Naive thymus-derived CD4-positive, alpha-beta T cell (primary cell): Measurements from ENCODE around the gene PRXL2A. TPM values are rescaled to one million over a fixed set of nuclear protein-coding genes. Genes with fewer than 3 reads are reported as not detected.

Experiments
- ATAC-seq: fragments of 150-1000 bp; cut with Tn5 transposase; 2 replicates; pipeline ENCODE4 v1.10.0; 2021; ENCODE audit warnings: mild to moderate bottlenecking, moderate library complexity
- CTCF ChIA-PET: fragments of 350-600 bp; sonication (Branson Sonifier 250); formaldehyde crosslinking; loops from one replicate; lab custom pipeline; 2021; ENCODE audit warnings: antibody characterized with exemption; lab: Charles Lee
- POLR2A ChIA-PET: fragments of 350-600 bp; sonication (Branson Sonifier 250); formaldehyde crosslinking; loops from one replicate; lab custom pipeline; 2021; ENCODE audit warnings: antibody characterized with exemption, inconsistent platforms; lab: Charles Lee
- DNase-seq, 9 donors: peaks; one replicate each; pipeline versions ENCODE4 v3.0.0 to v3.0.0-alpha.2; 2020 to 2022; ENCODE audit warnings: mixed read lengths in 1 of 9
- H3K27ac ChIP-seq: one replicate; pipeline ENCODE4 v1.7.0; 2013; ENCODE audit warnings: mild to moderate bottlenecking, low read depth, low read length, moderate library complexity
- H3K27me3 ChIP-seq, 2 donors: one replicate each; pipeline ENCODE4 v1.7.0; 2013; ENCODE audit warnings: low read length in 2 of 2, mild to moderate bottlenecking in 2 of 2, moderate library complexity in 2 of 2; ENCODE audit not compliant: control insufficient read depth in 2 of 2, insufficient read depth in 2 of 2
- H3K36me3 ChIP-seq, 3 experiments: 1 replicate in 2 of 3; 2 replicates in 1 of 3; pipeline ENCODE4 v1.7.0; 2013; ENCODE audit warnings: low read length in 3 of 3, mild to moderate bottlenecking in 3 of 3, moderate library complexity in 1 of 3; ENCODE audit not compliant: insufficient read depth in 3 of 3, control insufficient read depth in 2 of 3
- H3K4me1 ChIP-seq, 2 donors: one replicate each; pipeline ENCODE4 v1.7.0; 2013; ENCODE audit warnings: low read length in 2 of 2, mild to moderate bottlenecking in 2 of 2, moderate library complexity in 1 of 2; ENCODE audit not compliant: control insufficient read depth in 2 of 2, insufficient read depth in 2 of 2
- H3K4me3 ChIP-seq: 2 replicates; pipeline ENCODE4 v1.7.0; 2013; ENCODE audit warnings: mild to moderate bottlenecking, low read length
- H3K9me3 ChIP-seq, 3 experiments: 1 replicate in 2 of 3; 2 replicates in 1 of 3; pipeline ENCODE4 v1.7.0; 2013; ENCODE audit warnings: low read length in 3 of 3; ENCODE audit not compliant: control insufficient read depth in 2 of 3
- H3K27ac Mint-ChIP-seq, 9 donors: one replicate each; pipeline ENCODE4 v1.8.0; 2020 to 2022; ENCODE audit warnings: mixed read lengths in 9 of 9, mild to moderate bottlenecking in 8 of 9, moderate library complexity in 5 of 9, inconsistent platforms in 2 of 9
- H3K27me3 Mint-ChIP-seq, 5 donors: one replicate each; pipeline ENCODE4 v1.8.0; 2021 to 2022; ENCODE audit warnings: mixed read lengths in 5 of 5, mild to moderate bottlenecking in 1 of 5
- H3K36me3 Mint-ChIP-seq, 5 donors: one replicate each; pipeline ENCODE4 v1.8.0; 2020 to 2022; ENCODE audit warnings: mixed read lengths in 5 of 5, mild to moderate bottlenecking in 3 of 5, inconsistent platforms in 1 of 5
- H3K4me1 Mint-ChIP-seq, 7 donors: one replicate each; pipeline ENCODE4 v1.8.0; 2020 to 2022; ENCODE audit warnings: mixed read lengths in 7 of 7, mild to moderate bottlenecking in 3 of 7, inconsistent platforms in 1 of 7
- H3K4me3 Mint-ChIP-seq, 10 donors: one replicate each; pipeline ENCODE4 v1.8.0; 2020 to 2022; ENCODE audit warnings: mild to moderate bottlenecking in 10 of 10, mixed read lengths in 10 of 10, moderate library complexity in 6 of 10, inconsistent platforms in 2 of 10
- H3K9me3 Mint-ChIP-seq, 11 donors: one replicate each; pipeline ENCODE4 v1.8.0; 2020 to 2022; ENCODE audit warnings: mixed read lengths in 11 of 11, mild to moderate bottlenecking in 4 of 11, inconsistent platforms in 1 of 11, moderate library complexity in 1 of 11
- intact Hi-C, 2 donors: fragments of 100-400 bp; cut with micrococcal nuclease; formaldehyde crosslinking; loops; one replicate each; pipeline ENCODE4 v1.15.1; 2023
- polyA plus RNA-seq, 2 donors: library from polyadenylated mRNA; unstranded; fragments of 300-500 nt; fragmentation: Illumina TruSeq; gene quantifications; one replicate each; pipeline ENCODE4 v1.2.3, GENCODE V29; 2021
- total RNA-seq, 6 experiments: library from RNA in 5 of 6; stranded (reverse) in 5 of 6; gene quantifications; 1 replicate in 5 of 6; 2 replicates in 1 of 6; pipeline ENCODE4 v1.2.3 and lab custom pipeline; 2021 to 2026

Gene PRXL2A
- total and polyA plus RNA-seq, 7 experiments from 2014 or later: 5.6 to 20.1 (median 8.6) TPM

DNA sequence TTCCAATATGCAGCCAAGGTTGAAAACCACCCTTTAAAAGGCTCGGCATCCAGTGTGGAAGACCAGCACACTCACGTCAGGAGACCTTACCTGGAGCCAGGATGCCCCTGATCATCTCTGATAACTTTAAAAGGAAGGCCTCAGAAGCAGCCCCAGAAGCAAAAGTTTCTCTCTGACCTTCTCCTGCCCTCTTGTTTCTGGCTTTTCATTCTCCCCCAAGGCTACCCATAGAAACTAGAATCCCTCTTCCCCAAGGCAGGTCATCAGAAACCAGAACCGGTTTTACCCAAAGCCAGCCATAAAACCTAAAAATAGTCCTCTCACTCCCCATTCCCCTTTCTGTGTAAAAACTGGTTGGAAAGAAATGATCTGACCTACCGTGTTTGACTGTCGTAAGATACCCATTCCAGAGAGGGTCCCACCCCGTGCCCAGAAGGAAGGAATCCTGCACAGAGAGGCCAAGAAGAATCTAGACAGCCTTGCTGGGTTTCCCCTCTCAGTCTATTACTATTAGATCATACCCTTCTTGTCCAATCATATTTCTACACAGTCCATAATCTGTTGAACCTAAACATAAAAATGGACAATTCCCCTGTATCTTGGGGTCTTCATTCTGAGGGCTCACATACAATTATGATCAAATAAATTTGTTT is 28.2 kb downstream of the PRXL2A start:
- DNase-seq: no peak
- no peak for ATAC-seq
- Histone ChIP-seq H3K36me3 (no peaks in the 10 kb centered on the region), H3K4me3 (no peak overlapping the region), H3K27ac (no peak overlapping the region), H3K4me1 (no peaks in the 10 kb centered on the region), H3K9me3 (no peaks in the 10 kb centered on the region), H3K27me3 (no peaks in the 10 kb centered on the region)
- ChIA-PET POLR2A (no interaction called here), CTCF (interaction anchor here (0.7 kb wide), 1 partner anchor 113 kb away, joined by 3 read pairs; no protein-coding TSS in a partner anchor)
- no peaks in the 10 kb centered on the region for H3K4me1 Mint-ChIP-seq
- no peaks in the 10 kb centered on the region for H3K9me3 Mint-ChIP-seq
- H3K27ac Mint-ChIP-seq: peak overlapping the region in 1 of 9 donors; percentile 88
- no peak overlapping the region for H3K4me3 Mint-ChIP-seq
- intact Hi-C loops: no loop called here
- H3K36me3 Mint-ChIP-seq: peaks cover 0 to 11% (median 0%) of the 10 kb centered on the region in 5 donors
- peaks cover 0 to 24% (median 0%) of the 10 kb centered on the region in 5 donors for H3K27me3 Mint-ChIP-seq

DNA sequence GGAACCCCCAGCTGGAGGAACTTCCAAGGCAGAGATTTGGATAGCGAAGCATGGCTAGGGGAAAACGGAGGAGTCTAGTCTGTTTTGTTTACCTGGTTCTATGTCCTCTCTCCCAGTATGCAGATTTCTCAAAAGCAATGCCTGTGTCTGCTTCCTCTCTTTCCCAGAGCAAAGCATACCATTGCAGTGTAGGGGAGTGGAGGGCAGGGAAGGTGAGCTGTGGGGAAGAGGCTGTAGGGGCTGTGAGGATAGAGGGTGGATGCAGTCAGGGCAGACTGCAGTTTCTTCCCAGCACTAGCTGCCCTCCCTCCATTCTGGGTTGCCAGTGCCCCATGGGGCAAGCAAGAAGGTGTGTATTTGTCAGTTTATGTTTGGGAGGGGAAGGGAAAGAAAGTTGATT is 28.9 kb downstream of the PRXL2A start:
- H3K4me3 Mint-ChIP-seq: no peak overlapping the region
- ATAC-seq (no peak), DNase-seq (no peak)
- no peaks in the 10 kb centered on the region for H3K27me3 ChIP-seq
- H3K9me3 Mint-ChIP-seq: no peaks in the 10 kb centered on the region
- H3K27ac Mint-ChIP-seq: no peak overlapping the region
- no peak overlapping the region for H3K27ac ChIP-seq
- no peaks in the 10 kb centered on the region for H3K4me1 ChIP-seq
- POLR2A ChIA-PET: no interaction called here
- no peaks in the 10 kb centered on the region for H3K4me1 Mint-ChIP-seq
- intact Hi-C loops: no loop called here
- H3K4me3 ChIP-seq: no peak overlapping the region
- H3K9me3 ChIP-seq: no peaks in the 10 kb centered on the region
- CTCF ChIA-PET: interaction anchor here (39.2 kb wide), 1 partner anchor 69 kb away, joined by 839 read pairs; no protein-coding TSS in a partner anchor
- H3K36me3 ChIP-seq: no peaks in the 10 kb centered on the region
- H3K36me3 Mint-ChIP-seq: peaks cover 0 to 5% (median 0%) of the 10 kb centered on the region in 5 donors
- peaks cover 0 to 24% (median 0%) of the 10 kb centered on the region in 5 donors for H3K27me3 Mint-ChIP-seq

DNA sequence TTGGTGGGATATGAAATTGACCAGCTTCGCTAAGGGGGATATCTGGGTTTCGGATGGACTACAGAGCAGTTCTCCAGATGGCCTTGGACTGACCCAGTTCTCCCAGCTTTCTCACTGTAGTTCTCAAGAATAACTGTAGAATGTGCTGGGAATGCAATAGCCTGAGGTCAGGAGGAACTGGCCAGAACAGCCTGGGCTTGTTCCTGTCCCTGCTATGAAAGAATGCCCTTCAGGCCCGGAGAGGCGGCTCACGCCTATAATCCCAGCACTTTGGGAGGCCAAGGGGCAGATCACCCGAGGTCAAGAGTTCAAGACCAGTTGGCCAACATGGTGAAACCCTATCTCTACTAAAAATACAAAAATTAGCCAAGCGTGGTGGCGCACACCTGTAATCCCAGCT is 33.5 kb downstream of the PRXL2A start:
- intact Hi-C loops: loop anchor here in 1 of 2 donors (5.0 to 10.0 kb wide), 3 partner anchors 35 to 253 kb away; partner anchors contain the start of gene PRXL2A
- ATAC-seq: no peak
- Histone ChIP-seq H3K9me3 (no peaks in the 10 kb centered on the region), H3K4me1 (peaks cover 0 to 35% of the 10 kb centered on the region in 2 donors), H3K36me3 (no peaks in the 10 kb centered on the region), H3K27ac (no peak overlapping the region), H3K4me3 (no peak overlapping the region), H3K27me3 (no peaks in the 10 kb centered on the region)
- H3K9me3 Mint-ChIP-seq: no peaks in the 10 kb centered on the region
- ChIA-PET POLR2A (interaction anchor here (0.6 to 32.8 kb wide), 2 partner anchors 59 to 69 kb away, joined by 4 to 582 read pairs; no protein-coding TSS in a partner anchor), CTCF (interaction anchor here (0.5 to 39.2 kb wide), 3 partner anchors 24 to 143 kb away, joined by 3 to 839 read pairs (median 63); no protein-coding TSS in a partner anchor)
- H3K36me3 Mint-ChIP-seq: no peaks in the 10 kb centered on the region
- H3K27me3 Mint-ChIP-seq: peaks cover 0 to 23% (median 0%) of the 10 kb centered on the region in 5 donors
- DNase-seq: no peak
- peak overlapping the region in 1 of 9 donors; percentile 76 for H3K27ac Mint-ChIP-seq
- H3K4me3 Mint-ChIP-seq: no peak overlapping the region
- H3K4me1 Mint-ChIP-seq: peaks cover 28 to 42% (median 34%) of the 10 kb centered on the region in 7 donors

DNA sequence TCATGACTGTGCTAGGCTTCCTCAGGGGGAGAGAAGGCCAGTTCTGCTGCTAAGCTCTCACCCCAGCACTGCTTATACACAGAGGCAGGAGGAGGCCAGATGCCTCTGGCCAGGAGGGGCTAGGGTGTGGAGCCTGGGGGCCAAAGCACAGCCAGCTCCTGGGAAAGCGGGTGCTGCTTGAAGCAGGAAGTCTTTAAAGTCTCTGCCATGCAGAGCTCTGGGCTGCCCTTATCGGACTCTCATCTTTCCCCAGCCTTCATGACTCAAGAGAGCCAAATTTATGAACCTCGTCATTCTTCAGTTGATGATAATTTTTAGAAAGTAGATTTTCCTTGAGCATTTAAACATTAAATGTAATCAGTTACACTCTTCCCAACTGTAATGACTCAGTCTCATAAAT is 34.5 kb downstream of the PRXL2A start:
- no peaks in the 10 kb centered on the region for H3K27me3 ChIP-seq

DNA sequence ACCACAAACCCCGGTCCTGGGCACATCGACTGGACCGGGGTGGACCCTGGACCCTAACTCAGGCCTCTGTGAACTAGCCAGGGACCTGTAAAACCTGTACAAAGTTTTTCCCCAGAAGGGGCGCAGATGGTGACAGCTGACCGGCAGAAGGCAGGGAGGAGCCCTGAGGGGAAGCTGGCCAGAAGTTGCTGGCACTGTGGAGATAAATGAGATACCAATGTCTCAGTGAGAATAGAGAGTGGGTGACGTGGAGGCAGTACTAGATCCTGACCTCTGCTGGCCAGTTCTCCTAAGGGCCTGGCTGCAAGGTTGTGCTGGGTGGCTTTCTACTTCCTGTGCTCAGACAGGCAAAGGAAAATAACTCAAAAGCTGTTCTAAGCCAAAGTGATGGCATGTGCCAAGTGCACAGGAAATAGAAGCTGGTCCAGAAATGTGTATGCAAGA is 35.2 kb downstream of the PRXL2A start:
- no peaks in the 10 kb centered on the region for H3K27me3 ChIP-seq
- H3K36me3 Mint-ChIP-seq: no peaks in the 10 kb centered on the region
- POLR2A ChIA-PET: interaction anchor here (0.9 to 32.8 kb wide), 13 partner anchors 9 to 88 kb away, joined by 3 to 582 read pairs (median 5); no protein-coding TSS in a partner anchor
- H3K4me3 ChIP-seq: no peak overlapping the region
- peaks cover 34 to 59% (median 51%) of the 10 kb centered on the region in 7 donors for H3K4me1 Mint-ChIP-seq
- no peaks in the 10 kb centered on the region for H3K9me3 Mint-ChIP-seq
- no peak overlapping the region for H3K27ac ChIP-seq
- CTCF ChIA-PET: interaction anchor here (0.6 to 39.2 kb wide), 23 partner anchors 9 to 198 kb away, joined by 3 to 839 read pairs (median 5); partner anchors contain the start of gene PRXL2A
- H3K27ac Mint-ChIP-seq: peak overlapping the region; percentile 29 to 86 (median 78)
- DNase-seq: peak in 3 of 9 donors; percentile 39 to 51 (median 48)
- ATAC-seq: peak; percentile 54
- no peaks in the 10 kb centered on the region for H3K9me3 ChIP-seq
- intact Hi-C loops: loop anchor here (1.0 to 10.0 kb wide), 4 partner anchors 36 to 251 kb away; partner anchors contain the start of gene PRXL2A (in 1 of the 2)
- H3K4me1 ChIP-seq: peaks cover 0 to 39% of the 10 kb centered on the region in 2 donors
- H3K27me3 Mint-ChIP-seq: peaks cover 0 to 17% (median 0%) of the 10 kb centered on the region in 5 donors
- peak overlapping the region; percentile 16 to 70 (median 33) for H3K4me3 Mint-ChIP-seq
- no peaks in the 10 kb centered on the region for H3K36me3 ChIP-seq

More for the DNA sequence above, 34.5 kb downstream of the PRXL2A start:
- H3K27me3 Mint-ChIP-seq: peaks cover 0 to 16% (median 0%) of the 10 kb centered on the region in 5 donors
- no peak for DNase-seq
- ChIA-PET POLR2A (interaction anchor here (1.0 to 32.8 kb wide), 5 partner anchors 10 to 88 kb away, joined by 3 to 582 read pairs (median 6); no protein-coding TSS in a partner anchor), CTCF (interaction anchor here (0.7 to 39.2 kb wide), 4 partner anchors 12 to 63 kb away, joined by 3 to 839 read pairs (median 34); no protein-coding TSS in a partner anchor)
- Histone ChIP-seq H3K27ac (no peak overlapping the region), H3K4me1 (peaks cover 0 to 39% of the 10 kb centered on the region in 2 donors), H3K4me3 (no peak overlapping the region), H3K36me3 (no peaks in the 10 kb centered on the region), H3K9me3 (no peaks in the 10 kb centered on the region)
- H3K9me3 Mint-ChIP-seq: no peaks in the 10 kb centered on the region
- H3K4me3 Mint-ChIP-seq: no peak overlapping the region
- no peaks in the 10 kb centered on the region for H3K36me3 Mint-ChIP-seq
- ATAC-seq: no peak
- H3K4me1 Mint-ChIP-seq: peaks cover 34 to 52% (median 44%) of the 10 kb centered on the region in 7 donors
- H3K27ac Mint-ChIP-seq: peak overlapping the region in 2 of 9 donors; percentile 29 to 38
- intact Hi-C loops: loop anchor here (1.0 to 10.0 kb wide), 4 partner anchors 36 to 252 kb away; partner anchors contain the start of gene PRXL2A (in 1 of the 2)

DNA sequence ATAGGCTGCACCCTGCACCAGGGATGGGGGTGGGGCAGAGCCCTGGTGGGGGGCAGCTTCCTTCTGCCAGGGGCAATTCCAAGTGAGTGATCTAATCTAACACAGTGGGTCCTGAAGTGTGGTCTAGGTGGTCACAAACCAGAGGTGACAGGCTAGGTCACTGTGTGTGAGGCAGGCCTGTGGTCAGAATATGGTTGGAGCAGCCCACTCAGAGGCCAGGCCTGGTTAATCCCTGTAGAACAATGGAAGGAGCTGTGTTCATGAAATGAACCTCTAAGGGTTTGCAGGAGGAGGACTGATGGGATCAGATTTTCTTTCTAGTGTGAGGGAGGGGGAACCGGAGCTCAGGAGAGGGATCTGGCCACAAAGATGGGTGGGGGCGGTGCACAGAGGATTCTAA is 35.8 kb downstream of the PRXL2A start:
- intact Hi-C loops: loop anchor here (1.0 to 10.0 kb wide), 17 partner anchors 9 to 481 kb away; partner anchors contain the start of gene PRXL2A (in 2 of the 2)
- Histone ChIP-seq H3K4me1 (peaks cover 0 to 39% of the 10 kb centered on the region in 2 donors), H3K27me3 (no peaks in the 10 kb centered on the region), H3K36me3 (no peaks in the 10 kb centered on the region), H3K4me3 (no peak overlapping the region), H3K9me3 (no peaks in the 10 kb centered on the region), H3K27ac (no peak overlapping the region)
- H3K27me3 Mint-ChIP-seq: peaks cover 0 to 14% (median 0%) of the 10 kb centered on the region in 5 donors
- H3K4me1 Mint-ChIP-seq: peaks cover 34 to 65% (median 53%) of the 10 kb centered on the region in 7 donors
- no peaks in the 10 kb centered on the region for H3K9me3 Mint-ChIP-seq
- no peaks in the 10 kb centered on the region for H3K36me3 Mint-ChIP-seq
- ChIA-PET POLR2A (interaction anchor here (0.9 to 32.8 kb wide), 17 partner anchors 9 to 87 kb away, joined by 3 to 582 read pairs (median 5); no protein-coding TSS in a partner anchor), CTCF (interaction anchor here (0.6 to 39.2 kb wide), 29 partner anchors 9 to 219 kb away, joined by 3 to 839 read pairs (median 5); partner anchors contain the start of gene PRXL2A)
- ATAC-seq (no peak), DNase-seq (no peak)
- peak overlapping the region; percentile 19 to 70 (median 36) for H3K4me3 Mint-ChIP-seq
- peak overlapping the region; percentile 29 to 90 (median 78) for H3K27ac Mint-ChIP-seq
